Adrenal gland (tissue), 5 donors: Measurements from ENCODE around the gene PPBP.
"Not testable (repeated sequence)": the region's sequence is repeated elsewhere in the genome, so short reads cannot be mapped to it uniquely, and the experiment has no call there.

Source experiments
- POLR2A ChIP-seq, 2 donors: fragments of 450-650 bp; IDR thresholded peaks; one replicate each; pipeline ENCODE4 v1.6.1; 2017; ENCODE audit warnings: antibody characterized with exemption in 2 of 2, mild to moderate bottlenecking in 2 of 2, moderate library complexity in 1 of 2
- TF ChIP-seq, protein P1 (sequence below), 6 experiments: fragments of 450-650 bp in 4 of 6; fragments of 200-600 bp in 2 of 6; sonication (generic) in 1 of 6; IDR thresholded peaks; 1 replicate in 5 of 6; 2 replicates in 1 of 6; pipeline versions ENCODE4 v1.5.1 to v1.8.0; 2016 to 2021; ENCODE audit warnings: antibody characterized with exemption in 6 of 6, mild to moderate bottlenecking in 2 of 6, moderate library complexity in 1 of 6
- donor health status: DM: no; HTN: no; CAD: no.

DNA sequence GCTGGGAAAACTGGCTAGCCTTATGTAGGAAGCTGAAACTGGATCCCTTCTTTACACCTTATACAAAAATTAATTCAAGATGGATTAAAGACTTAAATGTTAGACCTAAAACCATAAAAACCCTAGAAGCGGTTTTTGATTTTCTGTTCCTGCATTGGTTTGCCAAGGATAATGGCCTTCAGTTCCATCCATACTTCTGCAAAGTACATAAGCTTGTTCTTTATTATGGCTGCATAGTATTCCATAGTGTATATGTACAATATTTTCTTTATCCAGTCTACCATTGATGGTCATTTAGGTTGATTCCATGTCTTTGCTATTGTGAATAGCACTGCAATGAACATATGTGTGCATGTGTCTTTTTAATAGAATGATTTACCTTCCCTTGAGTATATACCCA is 28.9 kb downstream of the PPBP start:
- TF ChIP-seq, protein P1, sequence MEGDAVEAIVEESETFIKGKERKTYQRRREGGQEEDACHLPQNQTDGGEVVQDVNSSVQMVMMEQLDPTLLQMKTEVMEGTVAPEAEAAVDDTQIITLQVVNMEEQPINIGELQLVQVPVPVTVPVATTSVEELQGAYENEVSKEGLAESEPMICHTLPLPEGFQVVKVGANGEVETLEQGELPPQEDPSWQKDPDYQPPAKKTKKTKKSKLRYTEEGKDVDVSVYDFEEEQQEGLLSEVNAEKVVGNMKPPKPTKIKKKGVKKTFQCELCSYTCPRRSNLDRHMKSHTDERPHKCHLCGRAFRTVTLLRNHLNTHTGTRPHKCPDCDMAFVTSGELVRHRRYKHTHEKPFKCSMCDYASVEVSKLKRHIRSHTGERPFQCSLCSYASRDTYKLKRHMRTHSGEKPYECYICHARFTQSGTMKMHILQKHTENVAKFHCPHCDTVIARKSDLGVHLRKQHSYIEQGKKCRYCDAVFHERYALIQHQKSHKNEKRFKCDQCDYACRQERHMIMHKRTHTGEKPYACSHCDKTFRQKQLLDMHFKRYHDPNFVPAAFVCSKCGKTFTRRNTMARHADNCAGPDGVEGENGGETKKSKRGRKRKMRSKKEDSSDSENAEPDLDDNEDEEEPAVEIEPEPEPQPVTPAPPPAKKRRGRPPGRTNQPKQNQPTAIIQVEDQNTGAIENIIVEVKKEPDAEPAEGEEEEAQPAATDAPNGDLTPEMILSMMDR (IDR thresholded peaks at IDR 0.05), result not testable (repeated sequence)
- TF ChIP-seq POLR2A (IDR thresholded peaks at IDR 0.05), result not testable (repeated sequence)
